Keratinocyte (primary cell): ENCODE measurements around the gene ZC3H13. TPM values are rescaled to one million over a fixed set of nuclear protein-coding genes. Genes with fewer than 3 reads are reported as not detected.

Source experiments
- DNase-seq: peaks from one replicate; pipeline ENCODE4 v3.0.0-alpha.2; 2011; ENCODE audit warnings: low read depth, missing footprints, low spot score
- FAIRE-seq: peaks from 2 replicates; lab custom pipeline; 2011; peaks lifted over from hg19 to GRCh38; lab: Jason Lieb, UNC
- H2AFZ ChIP-seq: 2 replicates; pipeline ENCODE4 v1.6.0; 2012; ENCODE audit warnings: low read length, control low read depth, inconsistent platforms; ENCODE audit not compliant: control insufficient read depth
- H3K27ac ChIP-seq: 2 replicates; pipeline ENCODE4 v1.5.1; 2011; ENCODE audit warnings: low read length; ENCODE audit not compliant: control insufficient read depth, insufficient read depth
- H3K27me3 ChIP-seq: 3 replicates; pipeline ENCODE4 v1.6.0; 2011; ENCODE audit warnings: low read length; ENCODE audit not compliant: control insufficient read depth, insufficient read depth; ENCODE audit errors: extremely low read depth
- H3K36me3 ChIP-seq, 2 experiments: 2 replicates in 1 of 2; 3 replicates in 1 of 2; pipeline ENCODE4 v1.5.1; 2011; ENCODE audit warnings: low read length in 2 of 2, mild to moderate bottlenecking in 1 of 2; ENCODE audit not compliant: control insufficient read depth in 2 of 2, insufficient read depth in 2 of 2; ENCODE audit errors: extremely low read depth in 1 of 2
- H3K4me1 ChIP-seq: 3 replicates; pipeline ENCODE4 v1.5.1; 2011; ENCODE audit warnings: low read length; ENCODE audit not compliant: control insufficient read depth, insufficient read depth; ENCODE audit errors: extremely low read depth
- H3K4me2 ChIP-seq: 3 replicates; pipeline ENCODE4 v1.6.0; 2011; ENCODE audit warnings: low read depth, low read length; ENCODE audit not compliant: control insufficient read depth, insufficient read depth; ENCODE audit errors: extremely low read depth
- H3K4me3 ChIP-seq, 3 experiments: fragments of 200-600 bp in 1 of 3; sonication (generic) in 1 of 3; 2 replicates in 2 of 3; 3 replicates in 1 of 3; pipeline ENCODE4 v1.5.1; 2011 to 2016; ENCODE audit warnings: low read length in 3 of 3, mild to moderate bottlenecking in 3 of 3, control low read depth in 2 of 3, inconsistent platforms in 1 of 3, low read depth in 1 of 3, mixed read lengths in 1 of 3, mixed run types in 1 of 3, moderate library complexity in 1 of 3; ENCODE audit not compliant: control insufficient read depth in 2 of 3, insufficient read depth in 2 of 3; ENCODE audit errors: extremely low read depth in 1 of 3
- H3K79me2 ChIP-seq: 2 replicates; pipeline ENCODE4 v1.6.0; 2012; ENCODE audit warnings: low read length; ENCODE audit not compliant: control insufficient read depth, insufficient read depth
- H3K9ac ChIP-seq: 3 replicates; pipeline ENCODE4 v1.6.0; 2011; ENCODE audit warnings: low read length; ENCODE audit not compliant: control insufficient read depth, insufficient read depth; ENCODE audit errors: extremely low read depth
- H3K9me1 ChIP-seq: 3 replicates; pipeline ENCODE4 v1.6.0; 2011; ENCODE audit warnings: low read length; ENCODE audit not compliant: control insufficient read depth, insufficient read depth; ENCODE audit errors: extremely low read depth
- H3K9me3 ChIP-seq: 2 replicates; pipeline ENCODE4 v1.5.1; 2012; ENCODE audit warnings: low read depth, low read length; ENCODE audit not compliant: control insufficient read depth
- H4K20me1 ChIP-seq: 3 replicates; pipeline ENCODE4 v1.6.0; 2011; ENCODE audit warnings: low read length; ENCODE audit not compliant: control insufficient read depth, insufficient read depth; ENCODE audit errors: extremely low read depth
- CTCF ChIP-seq, 3 experiments: IDR thresholded peaks in 1 of 3; conservative IDR thresholded peaks in 1 of 3; optimal IDR thresholded peaks in 1 of 3; 2 replicates in 2 of 3; 3 replicates in 1 of 3; pipeline versions ENCODE3 to v1.5.1; 2011; ENCODE audit warnings: low read length in 3 of 3, mild to moderate bottlenecking in 3 of 3, moderate library complexity in 2 of 3, control low read depth in 1 of 3, inconsistent platforms in 1 of 3; ENCODE audit not compliant: insufficient read depth in 2 of 3; ENCODE audit errors: extremely low read depth in 1 of 3
- EZH2 ChIP-seq: IDR thresholded peaks from one replicate; pipeline ENCODE4 v1.6.1; 2012; ENCODE audit warnings: inconsistent platforms, mild to moderate bottlenecking, low read length, moderate library complexity
- dilution Hi-C: fragments of 300-500 bp; cut with MboI; formaldehyde crosslinking; loops from one replicate; pipeline ENCODE4 v1.7.0; 2020; ENCODE audit warnings: low sequenced_read_pairs; ENCODE audit not compliant: extremely low pct_ligation_motif_present
- polyA plus RNA-seq, 5 experiments: library from polyadenylated mRNA; depleted of rRNA in 3 of 5; stranded (reverse) in 3 of 5; stranded (forward) in 1 of 5; unstranded in 1 of 5; fragments of >200 nt; gene quantifications; 1 replicate in 1 of 5; 2 replicates in 3 of 5; 3 replicates in 1 of 5; pipeline versions ENCODE4 v1.2.1 to v1.2.3, GENCODE V29; 2011 to 2012; ENCODE audit warnings: missing spikeins in 2 of 5, low read depth in 1 of 5, low replicate concordance in 1 of 5

Gene ZC3H13
- polyA plus RNA-seq, 1 donor (not counting 4 experiments of a cell fraction or from before 2014, with no cell fraction given) = 10.6 TPM

GRCh38 chr13:46043647-46044046 is 8.9 kb downstream of the ZC3H13 start:
- peaks cover 43% of the 10 kb centered on the region for H3K79me2 ChIP-seq
- H3K9ac ChIP-seq = no peak overlapping the region
- H2AFZ ChIP-seq = no peak overlapping the region
- H3K27ac ChIP-seq = no peak overlapping the region
- no peaks in the 10 kb centered on the region for H3K9me3 ChIP-seq
- H3K4me3 ChIP-seq = no peak overlapping the region
- no peak for TF ChIP-seq EZH2
- no peak for TF ChIP-seq CTCF (optimal IDR thresholded peaks at IDR 0.05 in 1 of 3, IDR thresholded peaks at IDR 0.05 in 1 of 3, conservative IDR thresholded peaks at IDR 0.05 in 1 of 3; ENCODE audit: extremely low read depth in 1 of 3, insufficient read depth in 2 of 3, low read length in 3 of 3)
- FAIRE-seq (no peak), DNase-seq (no peak)
- no peaks in the 10 kb centered on the region for H3K4me1 ChIP-seq
- dilution Hi-C loops = no loop called here
- no peaks in the 10 kb centered on the region for H3K27me3 ChIP-seq
- peaks cover 0 to 3% of the 10 kb centered on the region in 2 experiments for H3K36me3 ChIP-seq
- H4K20me1 ChIP-seq = no peaks in the 10 kb centered on the region
- H3K4me2 ChIP-seq = no peak overlapping the region
- no peaks in the 10 kb centered on the region for H3K9me1 ChIP-seq

DNA sequence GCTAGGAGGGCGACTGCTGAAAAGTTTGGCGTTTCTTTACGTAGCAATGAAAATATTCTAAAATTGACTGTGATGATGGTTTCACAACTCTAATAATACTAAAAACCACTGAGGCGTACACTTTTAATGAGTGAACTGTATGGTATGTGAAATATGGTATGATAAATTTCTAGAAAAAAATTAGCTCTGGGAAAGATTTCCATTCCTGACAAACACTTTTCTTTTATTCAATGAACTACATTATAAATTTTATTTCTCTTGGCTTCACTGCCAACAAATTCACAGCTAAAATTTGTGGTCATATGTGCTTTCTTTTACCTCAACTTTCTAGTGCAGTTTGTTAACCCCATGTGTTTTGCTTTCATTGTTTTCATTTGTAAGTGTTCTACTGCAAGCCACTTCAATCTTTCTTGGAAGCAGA is 11.1 kb downstream of the ZC3H13 start:
- Histone ChIP-seq H3K9me1 (no peaks in the 10 kb centered on the region), H3K4me3 (no peak overlapping the region), H3K27me3 (no peaks in the 10 kb centered on the region), H3K27ac (no peak overlapping the region), H3K79me2 (peaks cover 27% of the 10 kb centered on the region), H3K9ac (no peak overlapping the region), H3K4me1 (no peaks in the 10 kb centered on the region), H2AFZ (no peak overlapping the region), H4K20me1 (no peaks in the 10 kb centered on the region), H3K9me3 (no peaks in the 10 kb centered on the region), H3K36me3 (peaks cover 0 to 3% of the 10 kb centered on the region in 2 experiments), H3K4me2 (no peak overlapping the region)
- FAIRE-seq (no peak), DNase-seq (no peak)
- dilution Hi-C loops = no loop called here
- TF ChIP-seq EZH2 (no peak), CTCF (optimal IDR thresholded peaks at IDR 0.05 in 1 of 3, IDR thresholded peaks at IDR 0.05 in 1 of 3, conservative IDR thresholded peaks at IDR 0.05 in 1 of 3; ENCODE audit: extremely low read depth in 1 of 3, insufficient read depth in 2 of 3, low read length in 3 of 3) (no peak)
